ENCODE data around the gene LAMA4.

The LAMA4 gene

GRCh38 chr6:112269114-112269513 is 14.7 kb upstream of the LAMA4 start:
- H3K9me3 ChIP-seq (ENCODE audit: control insufficient read depth, insufficient read depth, low read length) = no peaks in the 10 kb centered on the region
- H3K9ac ChIP-seq (ENCODE audit: low read depth, low read length) = no peak overlapping the region
- no peaks in the 10 kb centered on the region for H3K27me3 ChIP-seq (ENCODE audit: control insufficient read depth, insufficient read depth, low read length)
- H3K4me1 ChIP-seq (ENCODE audit: control insufficient read depth, insufficient read depth, low read length) = no peaks in the 10 kb centered on the region
- H3K4me3 ChIP-seq (ENCODE audit: low read depth, low read length) = no peak overlapping the region
- H3K36me3 ChIP-seq (ENCODE audit: control insufficient read depth, insufficient read depth, low read length) = no peaks in the 10 kb centered on the region

GRCh38 chr6:112268654-112269053 is 14.3 kb upstream of the LAMA4 start:
- no peak overlapping the region for H3K9ac ChIP-seq (ENCODE audit: low read depth, low read length)
- H3K4me1 ChIP-seq (ENCODE audit: control insufficient read depth, insufficient read depth, low read length) = no peaks in the 10 kb centered on the region
- H3K9me3 ChIP-seq (ENCODE audit: control insufficient read depth, insufficient read depth, low read length) = no peaks in the 10 kb centered on the region
- no peaks in the 10 kb centered on the region for H3K36me3 ChIP-seq (ENCODE audit: control insufficient read depth, insufficient read depth, low read length)
- H3K4me3 ChIP-seq (ENCODE audit: low read depth, low read length) = no peak overlapping the region
- H3K27me3 ChIP-seq (ENCODE audit: control insufficient read depth, insufficient read depth, low read length) = no peaks in the 10 kb centered on the region

- Histone ChIP-seq H3K4me1 (ENCODE audit: control insufficient read depth, insufficient read depth, low read length) (no peaks in the 10 kb centered on the region), H3K9me3 (ENCODE audit: control insufficient read depth, insufficient read depth, low read length) (no peaks in the 10 kb centered on the region), H3K36me3 (ENCODE audit: control insufficient read depth, insufficient read depth, low read length) (no peaks in the 10 kb centered on the region), H3K4me3 (ENCODE audit: low read depth, low read length) (no peak overlapping the region), H3K9ac (ENCODE audit: low read depth, low read length) (no peak overlapping the region), H3K27me3 (ENCODE audit: control insufficient read depth, insufficient read depth, low read length) (no peaks in the 10 kb centered on the region)
Measured at GRCh38 chr6:112268019-112268418, 13.7 kb upstream of the LAMA4 start.

GRCh38 chr6:112266331-112266730 is 12.0 kb upstream of the LAMA4 start:
- Histone ChIP-seq H3K9ac (ENCODE audit: low read depth, low read length) (no peak overlapping the region), H3K27me3 (ENCODE audit: control insufficient read depth, insufficient read depth, low read length) (no peaks in the 10 kb centered on the region), H3K36me3 (ENCODE audit: control insufficient read depth, insufficient read depth, low read length) (no peaks in the 10 kb centered on the region), H3K4me3 (ENCODE audit: low read depth, low read length) (no peak overlapping the region), H3K9me3 (ENCODE audit: control insufficient read depth, insufficient read depth, low read length) (no peaks in the 10 kb centered on the region), H3K4me1 (ENCODE audit: control insufficient read depth, insufficient read depth, low read length) (no peaks in the 10 kb centered on the region)

GRCh38 chr6:112259337-112259675 is 4.9 kb upstream of the LAMA4 start:
- peaks cover 7% of the 10 kb centered on the region for H3K4me1 ChIP-seq (ENCODE audit: control insufficient read depth, insufficient read depth, low read length)

GRCh38 chr6:112258642-112259336 is 4.4 kb upstream of the LAMA4 start:
- peaks cover 7% of the 10 kb centered on the region for H3K4me1 ChIP-seq (ENCODE audit: control insufficient read depth, insufficient read depth, low read length)
- H3K27me3 ChIP-seq (ENCODE audit: control insufficient read depth, insufficient read depth, low read length) = peaks cover 12% of the 10 kb centered on the region
- no peak overlapping the region for H3K4me3 ChIP-seq (ENCODE audit: low read depth, low read length)
- H3K9me3 ChIP-seq (ENCODE audit: control insufficient read depth, insufficient read depth, low read length) = no peaks in the 10 kb centered on the region
- no peaks in the 10 kb centered on the region for H3K36me3 ChIP-seq (ENCODE audit: control insufficient read depth, insufficient read depth, low read length)
- no peak overlapping the region for H3K9ac ChIP-seq (ENCODE audit: low read depth, low read length)

More at GRCh38 chr6:112259337-112259675, 4.9 kb upstream of the LAMA4 start:
- Histone ChIP-seq H3K27me3 (ENCODE audit: control insufficient read depth, insufficient read depth, low read length) (peaks cover 12% of the 10 kb centered on the region), H3K9ac (ENCODE audit: low read depth, low read length) (no peak overlapping the region), H3K36me3 (ENCODE audit: control insufficient read depth, insufficient read depth, low read length) (no peaks in the 10 kb centered on the region), H3K4me3 (ENCODE audit: low read depth, low read length) (no peak overlapping the region), H3K9me3 (ENCODE audit: control insufficient read depth, insufficient read depth, low read length) (no peaks in the 10 kb centered on the region)

GRCh38 chr6:112257178-112257855 is 3.0 kb upstream of the LAMA4 start:
- peaks cover 7% of the 10 kb centered on the region for H3K4me1 ChIP-seq (ENCODE audit: control insufficient read depth, insufficient read depth, low read length)
- H3K36me3 ChIP-seq (ENCODE audit: control insufficient read depth, insufficient read depth, low read length) = no peaks in the 10 kb centered on the region
- no peak overlapping the region for H3K9ac ChIP-seq (ENCODE audit: low read depth, low read length)

GRCh38 chr6:112254921-112255320 is 554 bp upstream of the LAMA4 start:
- no peaks in the 10 kb centered on the region for H3K36me3 ChIP-seq (ENCODE audit: control insufficient read depth, insufficient read depth, low read length)
- H3K4me1 ChIP-seq (ENCODE audit: control insufficient read depth, insufficient read depth, low read length) = peaks cover 7% of the 10 kb centered on the region
- H3K4me3 ChIP-seq (ENCODE audit: low read depth, low read length) = peak overlapping the region; percentile 81
- no peaks in the 10 kb centered on the region for H3K9me3 ChIP-seq (ENCODE audit: control insufficient read depth, insufficient read depth, low read length)
- peaks cover 35% of the 10 kb centered on the region for H3K27me3 ChIP-seq (ENCODE audit: control insufficient read depth, insufficient read depth, low read length)
- no peak overlapping the region for H3K9ac ChIP-seq (ENCODE audit: low read depth, low read length)

More at GRCh38 chr6:112257178-112257855, 3.0 kb upstream of the LAMA4 start:
- H3K27me3 ChIP-seq (ENCODE audit: control insufficient read depth, insufficient read depth, low read length) = peaks cover 26% of the 10 kb centered on the region
- no peaks in the 10 kb centered on the region for H3K9me3 ChIP-seq (ENCODE audit: control insufficient read depth, insufficient read depth, low read length)
- H3K4me3 ChIP-seq (ENCODE audit: low read depth, low read length) = no peak overlapping the region

GRCh38 chr6:112253498-112253840 is 898 bp downstream of the LAMA4 start:
- Histone ChIP-seq H3K9ac (ENCODE audit: low read depth, low read length) (no peak overlapping the region), H3K36me3 (ENCODE audit: control insufficient read depth, insufficient read depth, low read length) (no peaks in the 10 kb centered on the region), H3K9me3 (ENCODE audit: control insufficient read depth, insufficient read depth, low read length) (no peaks in the 10 kb centered on the region), H3K4me3 (ENCODE audit: low read depth, low read length) (peak overlapping the region; percentile 81), H3K27me3 (ENCODE audit: control insufficient read depth, insufficient read depth, low read length) (peaks cover 35% of the 10 kb centered on the region), H3K4me1 (ENCODE audit: control insufficient read depth, insufficient read depth, low read length) (peaks cover 7% of the 10 kb centered on the region)

GRCh38 chr6:112252571-112253497 is 1.5 kb downstream of the LAMA4 start:
- H3K27me3 ChIP-seq (ENCODE audit: control insufficient read depth, insufficient read depth, low read length) = peaks cover 35% of the 10 kb centered on the region
- H3K4me3 ChIP-seq (ENCODE audit: low read depth, low read length) = peak overlapping the region; percentile 81
- H3K36me3 ChIP-seq (ENCODE audit: control insufficient read depth, insufficient read depth, low read length) = no peaks in the 10 kb centered on the region
- H3K4me1 ChIP-seq (ENCODE audit: control insufficient read depth, insufficient read depth, low read length) = peaks cover 7% of the 10 kb centered on the region
- no peak overlapping the region for H3K9ac ChIP-seq (ENCODE audit: low read depth, low read length)
- no peaks in the 10 kb centered on the region for H3K9me3 ChIP-seq (ENCODE audit: control insufficient read depth, insufficient read depth, low read length)

- no peak overlapping the region for H3K9ac ChIP-seq (ENCODE audit: low read depth, low read length)
- no peak overlapping the region for H3K4me3 ChIP-seq (ENCODE audit: low read depth, low read length)
- H3K27me3 ChIP-seq (ENCODE audit: control insufficient read depth, insufficient read depth, low read length) = peaks cover 35% of the 10 kb centered on the region
- peaks cover 7% of the 10 kb centered on the region for H3K4me1 ChIP-seq (ENCODE audit: control insufficient read depth, insufficient read depth, low read length)
- no peaks in the 10 kb centered on the region for H3K9me3 ChIP-seq (ENCODE audit: control insufficient read depth, insufficient read depth, low read length)
- no peaks in the 10 kb centered on the region for H3K36me3 ChIP-seq (ENCODE audit: control insufficient read depth, insufficient read depth, low read length)
Measured at GRCh38 chr6:112251171-112251875, 3.0 kb downstream of the LAMA4 start.
